GM18870 (cell line): ENCODE results near the gene NUDT5.

ENCODE experiments used
- ATAC-seq: cut with Tn5 transposase; IDR thresholded peaks from one replicate; pipeline ENCODE4 v1.9.1; 2021; ENCODE audit warnings: moderate library complexity; ENCODE audit not compliant: unreplicated experiment

NUDT5 gene

GRCh38 chr10:12165999-12166775 is 29.5 kb downstream of the NUDT5 start:
- no peak for ATAC-seq

- ATAC-seq, result no peak
These were observed 30.7 kb downstream of the NUDT5 start for GRCh38 chr10:12165036-12165435.

GRCh38 chr10:12164085-12164484 is 31.6 kb downstream of the NUDT5 start:
- no peak for ATAC-seq

- ATAC-seq, result no peak
These were observed 32.8 kb downstream of the NUDT5 start for GRCh38 chr10:12162927-12163326.

- no peak for ATAC-seq
These were observed 35.0 kb downstream of the NUDT5 start for GRCh38 chr10:12160664-12161063.

- ATAC-seq, result no peak
These were observed 37.6 kb downstream of the NUDT5 start for GRCh38 chr10:12158111-12158510.

GRCh38 chr10:12156367-12157123 is 39.1 kb downstream of the NUDT5 start:
- ATAC-seq, result no peak

- no peak for ATAC-seq
These were observed 41.2 kb downstream of the NUDT5 start for GRCh38 chr10:12154516-12154915.

GRCh38 chr10:12150163-12150562 is 45.5 kb downstream of the NUDT5 start:
- no peak for ATAC-seq

- no peak for ATAC-seq
These were observed 51.2 kb downstream of the NUDT5 start for GRCh38 chr10:12144538-12144937.

- no peak for ATAC-seq
These were observed 55.7 kb downstream of the NUDT5 start for GRCh38 chr10:12140038-12140437.

- ATAC-seq, result no peak
These were observed 60.1 kb downstream of the NUDT5 start for GRCh38 chr10:12135631-12136030.

GRCh38 chr10:12130237-12130872 is 65.3 kb downstream of the NUDT5 start:
- peak; percentile 45 for ATAC-seq

GRCh38 chr10:12129222-12130111 is 66.2 kb downstream of the NUDT5 start, which contains the start of gene SEC61A2:
Gene SEC61A2, plus strand, starts transcription at chr10:12129677. Its CDS starts 111 bp downstream, at chr10:12129788.
- peak; percentile 55 for ATAC-seq

GRCh38 chr10:12121673-12122072 is 74.0 kb downstream of the NUDT5 start:
- ATAC-seq, result no peak
